ENCODE measurements around the gene HELZ. TPM values are rescaled to one million over a fixed set of nuclear protein-coding genes. Genes with fewer than 3 reads are reported as not detected.

The HELZ gene
- total RNA-seq, 2 experiments from 2014 or later, result 55.3 to 58.0 TPM

- DNase-seq, result no peak
- H3K4me1 Mint-ChIP-seq, result no peaks in the 10 kb centered on the region
- no peak overlapping the region for H3K27ac Mint-ChIP-seq
- no peak for ATAC-seq
- CTCF ChIA-PET, result no interaction called here
- peaks cover 14% of the 10 kb centered on the region for H3K36me3 Mint-ChIP-seq (ENCODE audit: low read depth)
- no peaks in the 10 kb centered on the region for H3K27me3 Mint-ChIP-seq
- intact Hi-C loops (cut with DNase I, micrococcal nuclease), result no loop called here
- H3K9me3 Mint-ChIP-seq (ENCODE audit: low read depth), result no peaks in the 10 kb centered on the region
- POLR2A ChIA-PET, result no interaction called here
- H3K4me3 Mint-ChIP-seq, result no peak overlapping the region
Observed at GRCh38 chr17:67068999-67069398, 176.0 kb downstream of the HELZ start.

GRCh38 chr17:67067571-67068482 is 177.2 kb downstream of the HELZ start:
- no peak for ATAC-seq
- no peak overlapping the region for H3K4me3 Mint-ChIP-seq
- no peaks in the 10 kb centered on the region for H3K9me3 Mint-ChIP-seq (ENCODE audit: low read depth)
- no peak overlapping the region for H3K27ac Mint-ChIP-seq
- H3K36me3 Mint-ChIP-seq (ENCODE audit: low read depth), result peaks cover 9% of the 10 kb centered on the region
- no peak for DNase-seq
- CTCF ChIA-PET, result interaction anchor here (0.6 to 0.7 kb wide), 2 partner anchors 17 to 39 kb away, joined by 3 read pairs; no protein-coding TSS in a partner anchor
- H3K27me3 Mint-ChIP-seq, result no peaks in the 10 kb centered on the region
- POLR2A ChIA-PET, result no interaction called here
- intact Hi-C loops (cut with DNase I, micrococcal nuclease), result no loop called here
- H3K4me1 Mint-ChIP-seq, result no peaks in the 10 kb centered on the region

DNA sequence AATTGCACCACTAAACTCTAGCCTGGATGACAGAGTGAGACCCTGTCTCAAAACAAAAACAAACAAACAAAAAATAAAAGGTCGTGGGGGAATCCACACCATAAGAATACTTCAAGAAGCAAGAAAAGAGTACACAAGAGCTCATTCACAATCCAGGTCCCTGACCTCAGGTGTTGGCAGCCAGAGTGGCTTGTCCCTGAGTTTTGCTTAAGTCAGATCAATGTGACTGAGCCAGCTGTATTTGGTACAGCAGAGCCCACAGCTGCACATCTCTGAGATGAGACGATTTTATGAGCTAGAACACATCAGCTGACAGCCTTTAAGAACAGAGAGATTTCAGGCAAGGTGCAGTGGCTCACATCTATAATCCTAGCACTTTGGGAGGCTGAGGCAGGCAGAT is 178.3 kb downstream of the HELZ start:
- CTCF ChIA-PET, result no interaction called here
- no peaks in the 10 kb centered on the region for H3K9me3 Mint-ChIP-seq (ENCODE audit: low read depth)

GRCh38 chr17:67063141-67063540 is 181.9 kb downstream of the HELZ start:
- CTCF ChIA-PET, result no interaction called here
- no peak for DNase-seq
- POLR2A ChIA-PET, result no interaction called here
- ATAC-seq, result no peak
- H3K4me3 Mint-ChIP-seq, result no peak overlapping the region
- H3K27ac Mint-ChIP-seq, result no peak overlapping the region
- H3K9me3 Mint-ChIP-seq (ENCODE audit: low read depth), result no peaks in the 10 kb centered on the region
- peaks cover 4% of the 10 kb centered on the region for H3K36me3 Mint-ChIP-seq (ENCODE audit: low read depth)
- intact Hi-C loops (cut with DNase I, micrococcal nuclease), result no loop called here
- no peaks in the 10 kb centered on the region for H3K27me3 Mint-ChIP-seq
- H3K4me1 Mint-ChIP-seq, result no peaks in the 10 kb centered on the region

More for the DNA sequence above, 178.3 kb downstream of the HELZ start:
- Mint-ChIP-seq H3K4me1 (no peaks in the 10 kb centered on the region), H3K36me3 (ENCODE audit: low read depth) (peaks cover 5% of the 10 kb centered on the region), H3K27ac (no peak overlapping the region), H3K4me3 (no peak overlapping the region), H3K27me3 (no peaks in the 10 kb centered on the region)
- no peak for DNase-seq
- POLR2A ChIA-PET, result no interaction called here
- no peak for ATAC-seq
- intact Hi-C loops (cut with DNase I, micrococcal nuclease), result no loop called here

DNA sequence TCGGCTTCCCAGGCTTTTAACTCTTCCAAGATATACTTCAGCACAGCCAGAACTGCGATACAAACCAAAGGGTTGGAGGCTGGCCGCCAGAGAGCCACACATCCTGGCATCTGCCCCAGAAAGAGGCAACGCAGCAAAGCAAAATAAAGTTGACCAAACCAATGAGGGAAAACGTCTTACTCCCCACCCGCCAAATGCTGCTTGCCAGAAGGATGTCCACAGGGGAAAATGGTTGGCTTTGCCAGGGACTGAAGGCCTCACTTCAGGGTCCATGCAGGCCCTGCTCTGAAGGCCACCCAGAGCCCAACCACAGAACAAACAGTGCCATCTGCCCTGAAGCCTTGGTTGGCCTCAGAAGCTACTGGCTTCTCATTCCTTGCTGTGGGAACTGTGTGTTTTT is 185.6 kb downstream of the HELZ start:
- Mint-ChIP-seq H3K9me3 (ENCODE audit: low read depth) (no peaks in the 10 kb centered on the region), H3K4me3 (no peak overlapping the region), H3K36me3 (ENCODE audit: low read depth) (peaks cover 4% of the 10 kb centered on the region), H3K4me1 (no peaks in the 10 kb centered on the region), H3K27me3 (no peaks in the 10 kb centered on the region), H3K27ac (no peak overlapping the region)
- ATAC-seq (no peak), DNase-seq (no peak)
- ChIA-PET POLR2A (no interaction called here), CTCF (no interaction called here)
- intact Hi-C loops (cut with DNase I, micrococcal nuclease), result no loop called here

DNA sequence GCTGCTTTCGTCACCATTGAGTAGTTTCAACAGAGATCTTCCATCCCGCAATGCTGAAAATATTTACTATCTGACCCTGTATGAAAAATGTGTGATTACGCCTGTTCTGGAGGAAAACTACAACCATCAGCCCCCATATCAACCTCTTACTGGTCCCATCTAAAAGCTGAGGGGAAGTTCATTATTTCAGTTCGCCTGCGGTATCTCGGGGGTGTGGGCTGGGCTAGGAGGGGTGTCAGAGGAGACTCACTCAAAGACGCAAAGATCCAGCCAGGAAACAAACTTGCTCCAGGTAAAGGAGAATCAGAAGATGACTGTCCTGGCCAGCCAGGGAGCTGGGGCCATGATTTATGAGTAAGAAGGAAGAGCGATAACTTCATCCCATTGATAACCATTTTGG is 187.0 kb downstream of the HELZ start:
- no peak for ATAC-seq
- ChIA-PET CTCF (no interaction called here), POLR2A (no interaction called here)
- no peak for DNase-seq
- intact Hi-C loops (cut with DNase I, micrococcal nuclease), result no loop called here
- no peaks in the 10 kb centered on the region for H3K9me3 Mint-ChIP-seq (ENCODE audit: low read depth)
- H3K27ac Mint-ChIP-seq, result no peak overlapping the region
- H3K36me3 Mint-ChIP-seq (ENCODE audit: low read depth), result peaks cover 4% of the 10 kb centered on the region
- no peaks in the 10 kb centered on the region for H3K4me1 Mint-ChIP-seq
- H3K27me3 Mint-ChIP-seq, result no peaks in the 10 kb centered on the region
- H3K4me3 Mint-ChIP-seq, result no peak overlapping the region

DNA sequence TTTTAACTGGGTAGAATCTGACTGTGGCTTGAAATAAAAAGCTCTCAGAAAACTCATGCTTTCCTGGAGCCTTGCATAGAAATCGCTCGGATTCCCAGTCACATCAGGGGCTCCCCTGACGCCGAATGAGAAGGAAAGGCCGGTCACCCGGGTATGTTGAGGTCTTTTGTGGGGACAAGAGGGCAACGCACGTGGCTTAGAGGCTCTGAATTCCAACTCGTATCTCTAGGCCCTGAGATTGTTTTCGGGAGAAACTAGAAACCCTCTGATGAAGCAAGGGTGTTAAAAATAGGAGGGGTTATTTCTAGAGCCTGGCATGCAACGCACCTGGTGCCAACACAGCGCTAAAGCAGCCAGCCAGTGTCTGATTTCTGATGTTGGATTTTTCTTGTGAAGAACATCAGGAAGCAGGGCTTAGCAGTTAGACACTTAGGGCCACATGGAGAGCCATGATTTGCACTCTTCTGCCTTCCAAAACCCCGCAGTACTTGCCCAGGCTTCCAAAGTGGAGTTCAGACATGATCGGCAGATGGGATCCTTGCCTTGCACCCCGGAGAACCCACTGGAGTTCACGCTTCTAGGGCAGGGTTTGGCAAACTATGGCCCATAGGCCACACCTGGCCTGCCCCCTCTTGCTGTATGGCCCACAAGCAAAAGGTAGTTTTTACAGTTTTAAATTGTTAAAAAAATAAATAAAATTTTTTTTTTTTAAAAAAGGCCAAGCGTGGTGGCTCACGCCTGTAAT is 188.1 kb downstream of the HELZ start:
- POLR2A ChIA-PET, result no interaction called here
- intact Hi-C loops (cut with DNase I, micrococcal nuclease), result no loop called here

DNA sequence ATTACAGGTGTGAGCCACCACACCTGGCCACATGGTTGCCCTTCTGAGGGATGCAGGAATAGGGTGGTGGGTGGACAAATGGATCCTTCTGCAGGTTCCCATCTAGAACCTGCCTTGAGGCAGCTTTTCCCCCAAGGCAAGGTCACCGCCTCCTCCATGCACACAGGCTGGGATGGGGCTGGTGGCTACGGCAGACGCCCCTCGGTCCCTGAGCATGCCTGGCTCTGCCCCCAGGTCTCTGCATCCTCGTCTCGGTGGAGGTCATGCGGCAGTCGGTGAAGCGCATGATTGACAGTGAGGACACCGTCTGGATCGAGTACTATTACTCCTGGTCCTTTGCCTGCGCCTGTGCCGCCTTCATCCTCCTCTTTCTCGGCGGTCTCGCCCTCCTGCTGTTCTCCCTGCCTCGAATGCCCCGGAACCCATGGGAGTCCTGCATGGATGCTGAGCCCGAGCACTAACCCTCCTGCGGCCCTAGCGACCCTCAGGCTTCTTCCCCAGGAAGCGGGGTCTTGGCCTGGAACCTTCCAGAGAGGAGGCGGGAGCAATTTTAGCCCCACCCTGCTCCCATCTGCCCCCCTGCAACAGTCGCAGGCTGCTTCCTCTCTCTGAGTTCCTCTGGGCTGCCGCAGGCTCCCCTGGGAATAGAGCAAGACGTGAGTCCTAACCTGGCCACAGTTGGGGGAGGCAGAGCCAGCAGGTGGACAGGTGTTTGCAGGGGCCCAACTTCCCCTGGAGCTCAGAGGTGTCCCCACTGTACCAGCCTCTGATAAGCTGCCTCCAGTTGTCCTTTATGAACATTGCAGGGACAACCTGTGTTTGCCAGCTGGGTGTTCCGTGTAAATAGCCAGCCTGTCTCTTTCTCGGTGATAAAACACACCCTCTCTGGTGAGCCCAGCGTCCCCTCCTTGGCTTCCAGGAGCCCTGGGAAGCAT is 188.9 kb downstream of the HELZ start:
- no peak for DNase-seq
- Mint-ChIP-seq H3K27me3 (no peaks in the 10 kb centered on the region), H3K27ac (no peak overlapping the region), H3K4me1 (no peaks in the 10 kb centered on the region), H3K36me3 (ENCODE audit: low read depth) (peaks cover 4% of the 10 kb centered on the region), H3K9me3 (ENCODE audit: low read depth) (no peaks in the 10 kb centered on the region), H3K4me3 (no peak overlapping the region)
- ATAC-seq, result no peak
- ChIA-PET CTCF (interaction anchor here (0.6 kb wide), 1 partner anchor 59 kb away, joined by 3 read pairs; no protein-coding TSS in a partner anchor), POLR2A (no interaction called here)
- intact Hi-C loops (cut with DNase I, micrococcal nuclease), result no loop called here

More for the DNA sequence above, 188.1 kb downstream of the HELZ start:
- CTCF ChIA-PET, result interaction anchor here (0.6 kb wide), 1 partner anchor 60 kb away, joined by 3 read pairs; no protein-coding TSS in a partner anchor
- Mint-ChIP-seq H3K27ac (no peak overlapping the region), H3K9me3 (ENCODE audit: low read depth) (no peaks in the 10 kb centered on the region), H3K36me3 (ENCODE audit: low read depth) (peaks cover 4% of the 10 kb centered on the region), H3K4me3 (no peak overlapping the region), H3K27me3 (no peaks in the 10 kb centered on the region), H3K4me1 (no peaks in the 10 kb centered on the region)
- DNase-seq (no peak), ATAC-seq (no peak)

GRCh38 chr17:67055041-67055443 is 190.0 kb downstream of the HELZ start:
- POLR2A ChIA-PET, result no interaction called here
- H3K36me3 Mint-ChIP-seq (ENCODE audit: low read depth), result no peaks in the 10 kb centered on the region
- no peaks in the 10 kb centered on the region for H3K4me1 Mint-ChIP-seq
- no peaks in the 10 kb centered on the region for H3K27me3 Mint-ChIP-seq
- CTCF ChIA-PET, result no interaction called here
- intact Hi-C loops (cut with DNase I, micrococcal nuclease), result no loop called here
- DNase-seq (no peak), ATAC-seq (no peak)
- H3K27ac Mint-ChIP-seq, result no peak overlapping the region
- H3K4me3 Mint-ChIP-seq, result no peak overlapping the region
- H3K9me3 Mint-ChIP-seq (ENCODE audit: low read depth), result no peaks in the 10 kb centered on the region

GRCh38 chr17:67054608-67055007 is 190.4 kb downstream of the HELZ start:
- no peak for DNase-seq
- ChIA-PET POLR2A (no interaction called here), CTCF (no interaction called here)
- Mint-ChIP-seq H3K36me3 (ENCODE audit: low read depth) (no peaks in the 10 kb centered on the region), H3K4me3 (no peak overlapping the region), H3K9me3 (ENCODE audit: low read depth) (peaks cover under 1% of the 10 kb centered on the region), H3K4me1 (no peaks in the 10 kb centered on the region), H3K27me3 (no peaks in the 10 kb centered on the region), H3K27ac (no peak overlapping the region)
- no peak for ATAC-seq
- intact Hi-C loops (cut with DNase I, micrococcal nuclease), result no loop called here

- intact Hi-C loops (cut with DNase I, micrococcal nuclease), result no loop called here
- H3K36me3 Mint-ChIP-seq (ENCODE audit: low read depth), result no peaks in the 10 kb centered on the region
- ChIA-PET POLR2A (no interaction called here), CTCF (no interaction called here)
- ATAC-seq, result no peak
- no peak for DNase-seq
- H3K27me3 Mint-ChIP-seq, result no peaks in the 10 kb centered on the region
- no peaks in the 10 kb centered on the region for H3K4me1 Mint-ChIP-seq
- no peak overlapping the region for H3K4me3 Mint-ChIP-seq
- H3K9me3 Mint-ChIP-seq (ENCODE audit: low read depth), result peaks cover 6% of the 10 kb centered on the region
- no peak overlapping the region for H3K27ac Mint-ChIP-seq
Observed at GRCh38 chr17:67054011-67054591, 190.9 kb downstream of the HELZ start.

Measured in activated CD4-positive, alpha-beta T cell treated with anti-CD3 and anti-CD28 coated beads for 36 hours (primary cell).